HG03064 (cell line): Measurements from ENCODE around the gene COL6A1.
"Not testable (repeated sequence)": the region's sequence is repeated elsewhere in the genome, so short reads cannot be mapped to it uniquely, and the experiment has no call there.

ENCODE experiments used
- ATAC-seq: cut with Tn5 transposase; IDR thresholded peaks from one replicate; pipeline ENCODE4 v1.9.1; 2021; ENCODE audit warnings: low read depth; ENCODE audit not compliant: unreplicated experiment

COL6A1 gene

GRCh38 chr21:46002841-46003574 is 21.4 kb downstream of the COL6A1 start:
- no peak for ATAC-seq

GRCh38 chr21:46003575-46004007 is 22.0 kb downstream of the COL6A1 start:
- no peak for ATAC-seq

GRCh38 chr21:46004168-46004861 is 22.7 kb downstream of the COL6A1 start:
- no peak for ATAC-seq

- ATAC-seq = no peak
These were observed 23.5 kb downstream of the COL6A1 start for GRCh38 chr21:46005081-46005480.

- no peak for ATAC-seq
These were observed 23.9 kb downstream of the COL6A1 start for GRCh38 chr21:46005481-46005881.

GRCh38 chr21:46005894-46006546 is 24.4 kb downstream of the COL6A1 start:
- ATAC-seq = not testable (repeated sequence)

- ATAC-seq = no peak
These were observed 25.2 kb downstream of the COL6A1 start for GRCh38 chr21:46006547-46007491.

DNA sequence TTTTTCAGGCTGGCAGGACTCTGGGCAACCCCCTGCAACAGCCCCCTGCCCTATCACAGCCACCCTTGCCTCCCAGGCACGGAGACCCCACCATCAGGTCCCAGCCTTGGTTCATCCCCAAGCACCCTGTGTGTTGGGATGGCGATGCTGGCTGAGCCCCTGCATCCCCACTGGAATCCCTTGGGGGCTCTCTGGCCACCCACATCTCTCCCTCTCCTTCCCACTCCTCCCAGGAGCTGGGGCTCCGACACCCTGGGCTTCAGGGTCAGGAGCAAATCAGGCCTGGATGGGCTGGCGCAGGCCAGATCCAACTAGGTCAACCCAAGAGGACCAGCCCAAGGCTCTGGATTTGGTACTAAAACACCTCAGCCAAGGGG is 25.9 kb downstream of the COL6A1 start:
- ATAC-seq = no peak

DNA sequence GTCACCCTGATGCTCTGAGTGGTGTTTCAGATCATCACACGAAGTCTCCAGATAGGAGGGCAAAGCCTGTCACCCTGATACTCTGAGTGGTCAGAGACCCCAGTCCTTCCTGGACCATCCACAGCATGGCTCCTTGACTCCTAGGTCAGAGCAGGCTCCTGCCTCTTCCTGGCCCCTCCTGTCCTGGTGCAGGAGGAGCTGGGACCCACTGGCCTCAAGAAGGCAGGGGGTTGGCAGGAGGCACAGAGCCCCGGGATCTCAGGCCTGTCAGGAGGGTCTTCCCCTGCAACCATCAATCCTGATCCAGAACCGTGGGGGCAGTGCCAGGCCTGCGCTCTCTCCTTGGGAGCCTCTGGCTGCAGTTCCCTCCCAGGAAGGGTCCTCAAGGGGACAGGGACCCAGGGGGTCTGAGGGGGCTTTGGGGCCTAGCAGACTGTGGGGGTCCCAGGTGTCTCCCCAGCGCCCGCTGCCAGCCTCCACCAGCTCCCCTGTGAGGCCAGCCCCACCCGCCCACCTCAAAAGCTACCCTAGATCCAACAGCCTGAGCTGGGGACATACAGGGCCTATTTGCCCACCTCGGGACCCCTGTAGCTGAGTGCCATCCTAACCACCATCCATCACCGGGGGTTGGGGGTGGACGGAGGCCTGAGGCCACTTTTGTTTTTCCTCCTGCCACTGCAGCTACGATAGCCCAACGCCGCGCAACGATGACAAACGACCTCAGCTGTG is 27.5 kb downstream of the COL6A1 start:
- ATAC-seq = no peak

GRCh38 chr21:46009951-46010705 is 28.6 kb downstream of the COL6A1 start:
- no peak for ATAC-seq

- no peak for ATAC-seq
These were observed 29.8 kb downstream of the COL6A1 start for GRCh38 chr21:46011267-46011967.

DNA sequence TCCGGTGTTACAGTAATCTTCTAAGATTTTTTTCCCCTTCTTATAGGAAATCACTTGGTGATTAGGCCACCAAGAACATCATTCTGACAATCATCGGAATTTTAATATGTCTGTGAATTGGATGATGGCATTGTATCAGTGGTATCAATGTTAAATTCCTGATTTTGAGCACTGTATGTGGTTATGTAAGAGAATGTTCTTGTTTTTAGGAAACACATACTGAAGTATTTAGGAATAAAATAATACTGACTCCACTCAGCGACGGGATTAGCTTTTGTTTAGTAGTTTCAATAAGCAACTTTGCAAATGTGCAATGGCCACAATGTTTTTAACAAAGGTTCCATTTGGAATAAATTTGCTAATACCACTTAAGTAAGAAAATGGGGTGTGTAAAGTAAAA is 30.6 kb downstream of the COL6A1 start:
- ATAC-seq = no peak

- ATAC-seq = no peak
These were observed 33.3 kb downstream of the COL6A1 start for GRCh38 chr21:46014828-46015227.

DNA sequence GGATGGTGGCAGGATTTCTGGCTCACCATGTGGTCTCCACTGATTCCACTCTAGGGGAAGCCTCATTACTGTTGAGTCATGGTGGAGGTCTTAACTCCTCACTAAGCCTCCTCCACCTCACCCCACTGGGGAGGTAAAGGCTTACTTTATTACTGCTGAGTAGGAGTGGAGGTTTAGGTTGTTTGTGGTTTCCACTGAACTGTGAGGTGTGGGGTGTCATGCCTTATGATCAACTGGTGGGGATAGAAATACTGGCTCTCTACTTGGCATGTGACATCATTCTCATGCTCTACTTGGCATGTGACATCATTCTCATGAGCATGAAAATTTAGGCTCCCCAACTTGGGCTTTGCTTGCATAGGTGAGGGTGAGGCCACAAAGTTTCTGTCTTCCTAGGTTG is 35.6 kb downstream of the COL6A1 start:
- ATAC-seq = no peak

DNA sequence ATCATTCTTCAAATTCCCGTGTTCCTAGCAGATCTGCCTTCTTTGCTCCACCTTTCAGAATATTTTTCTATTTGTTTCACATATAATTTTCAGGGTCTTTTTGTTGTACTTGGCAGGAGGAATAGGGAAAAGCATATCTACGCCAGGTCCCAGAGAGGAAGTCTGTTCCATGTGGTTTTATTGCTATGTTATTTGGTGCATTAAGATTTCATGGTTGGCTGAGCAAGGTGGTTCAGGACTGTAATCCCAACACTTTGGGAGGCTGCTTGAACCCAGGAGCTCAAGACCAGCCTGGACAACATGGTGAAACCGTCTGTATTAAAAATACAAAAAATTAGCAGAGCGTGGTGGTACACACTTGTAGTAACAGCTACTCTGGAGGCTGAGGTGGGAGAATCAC is 36.1 kb downstream of the COL6A1 start:
- no peak for ATAC-seq

- no peak for ATAC-seq
These were observed 37.0 kb downstream of the COL6A1 start for GRCh38 chr21:46018615-46019014.

DNA sequence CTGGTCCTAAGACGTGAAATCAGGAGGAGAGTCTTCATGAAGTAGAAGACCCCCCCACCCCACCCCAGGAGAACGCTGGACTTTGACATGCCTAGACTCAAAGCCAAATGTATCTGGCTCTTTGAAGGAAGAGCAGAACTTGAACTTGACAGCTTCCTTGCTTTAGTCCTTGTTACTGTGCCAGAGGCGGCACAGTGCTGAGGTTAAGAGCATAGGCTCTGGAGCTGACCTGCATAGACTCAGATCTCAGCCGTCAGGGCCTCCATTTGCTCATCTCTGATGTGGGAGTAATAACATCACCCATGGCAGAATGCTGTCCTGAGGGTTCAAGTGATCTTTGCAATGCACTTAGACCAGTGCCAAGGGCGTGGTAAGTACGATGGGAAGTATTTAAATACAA is 39.0 kb downstream of the COL6A1 start:
- ATAC-seq = no peak

- no peak for ATAC-seq
These were observed 39.8 kb downstream of the COL6A1 start for GRCh38 chr21:46021398-46021797.
